ENCODE measurements around the gene SH2D4B. TPM values are rescaled to one million over a fixed set of nuclear protein-coding genes. Genes with fewer than 3 reads are reported as not detected.

SH2D4B gene
- total and polyA plus RNA-seq, 2 donors (not counting 3 experiments of a cell fraction or from before 2014, with no cell fraction given): not detected

DNA sequence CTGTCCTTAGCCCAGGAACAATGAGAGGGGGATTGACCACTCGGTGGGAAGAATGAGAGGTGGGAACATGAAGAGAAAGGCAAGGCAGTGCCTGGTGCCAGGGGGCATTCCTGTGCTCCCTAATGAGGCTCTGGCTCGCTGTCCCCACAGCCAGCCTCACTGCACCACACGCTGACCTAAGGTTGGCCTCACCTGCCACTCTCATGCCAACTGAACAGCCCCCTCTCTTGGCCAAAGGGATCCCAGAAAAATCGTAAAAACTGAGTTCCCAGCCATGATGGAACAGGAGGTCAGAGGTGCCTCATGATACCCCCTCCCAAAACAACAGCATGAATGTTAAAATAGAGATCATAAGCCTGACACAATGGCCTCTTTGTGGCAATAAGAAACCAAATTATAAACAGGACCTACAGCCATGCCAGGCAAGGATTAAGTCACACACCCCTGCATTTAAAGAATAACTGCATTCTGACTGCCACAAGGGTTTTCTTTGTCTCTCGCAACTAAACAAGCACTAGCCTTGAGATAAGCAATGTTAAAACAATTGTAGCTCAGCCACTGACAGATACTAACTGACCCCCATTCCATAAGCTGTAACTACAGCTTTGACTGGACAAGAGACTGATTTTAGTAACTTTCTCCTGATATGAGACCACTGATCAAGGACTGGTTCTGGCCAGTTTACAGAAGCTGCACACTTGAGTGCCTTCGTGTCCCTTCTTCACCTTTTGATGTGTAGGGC lies 149.2 kb downstream of the SH2D4B start:
- no peak overlapping the region for H3K9ac ChIP-seq (replicated peaks; ENCODE audit: extremely low read depth, insufficient read depth, low read length)
- POLR2A ChIA-PET: interaction anchor here (0.7 kb wide), 1 partner anchor 220 kb away, joined by 7 read pairs; no protein-coding TSS in a partner anchor
- H3K36me3 ChIP-seq (ENCODE audit: control insufficient read depth in 2 of 2, extremely low read depth in 1 of 2, insufficient read depth in 2 of 2, low read length in 2 of 2): no peaks in the 10 kb centered on the region
- no peaks in the 10 kb centered on the region for H4K20me1 ChIP-seq (replicated peaks; ENCODE audit: control insufficient read depth, extremely low read depth, insufficient read depth, low read length)
- H3K4me3 ChIP-seq (replicated peaks in 1 of 3; ENCODE audit: insufficient read depth in 1 of 3, low read depth in 1 of 3, low read length in 3 of 3): no peak overlapping the region
- no peak for FAIRE-seq
- dilution Hi-C loops (cut with MboI; ENCODE audit: extremely low pct_ligation_motif_present, low sequenced_read_pairs) (no loop called here), intact Hi-C loops (cut with micrococcal nuclease) (no loop called here)
- TF ChIP-seq FOS (IDR thresholded peaks at IDR 0.05; ENCODE audit: borderline replicate concordance, insufficient read depth, low read length): no peak
- TF ChIP-seq, protein P1, sequence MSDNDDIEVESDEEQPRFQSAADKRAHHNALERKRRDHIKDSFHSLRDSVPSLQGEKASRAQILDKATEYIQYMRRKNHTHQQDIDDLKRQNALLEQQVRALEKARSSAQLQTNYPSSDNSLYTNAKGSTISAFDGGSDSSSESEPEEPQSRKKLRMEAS (IDR thresholded peaks at IDR 0.05; ENCODE audit: insufficient read depth, insufficient read length): no peak
- BruUV-seq (replicated peaks): no TSS peak
- H3K4me1 ChIP-seq (ENCODE audit: control insufficient read depth, extremely low read depth, insufficient read depth, low read length): no peaks in the 10 kb centered on the region
- no peak overlapping the region for H3K27ac ChIP-seq (ENCODE audit: insufficient read depth, low read depth, low read length)
- CTCF ChIA-PET: interaction anchor here (2.0 to 6.6 kb wide), 2 partner anchors 13 to 24 kb away, joined by 6 to 26 read pairs; no protein-coding TSS in a partner anchor
- H3K79me2 ChIP-seq (ENCODE audit: control insufficient read depth, insufficient read depth, low read length): no peaks in the 10 kb centered on the region
- H3K9me1 ChIP-seq (replicated peaks; ENCODE audit: control insufficient read depth, extremely low read depth, insufficient read depth, low read length): no peaks in the 10 kb centered on the region
- peaks cover 0 to 1% of the 10 kb centered on the region in 2 experiments for H3K27me3 ChIP-seq (ENCODE audit: control insufficient read depth in 2 of 2, insufficient read depth in 2 of 2, low read length in 2 of 2)
- DNase-seq (ENCODE audit: low read depth, low spot score): no peak
- H3K4me2 ChIP-seq (ENCODE audit: insufficient read depth, low read length): no peak overlapping the region
- no peaks in the 10 kb centered on the region for H3K9me3 ChIP-seq (replicated peaks; ENCODE audit: control insufficient read depth, insufficient read depth, low read length)
- H2AFZ ChIP-seq (ENCODE audit: low read depth, low read length): no peak overlapping the region

DNA sequence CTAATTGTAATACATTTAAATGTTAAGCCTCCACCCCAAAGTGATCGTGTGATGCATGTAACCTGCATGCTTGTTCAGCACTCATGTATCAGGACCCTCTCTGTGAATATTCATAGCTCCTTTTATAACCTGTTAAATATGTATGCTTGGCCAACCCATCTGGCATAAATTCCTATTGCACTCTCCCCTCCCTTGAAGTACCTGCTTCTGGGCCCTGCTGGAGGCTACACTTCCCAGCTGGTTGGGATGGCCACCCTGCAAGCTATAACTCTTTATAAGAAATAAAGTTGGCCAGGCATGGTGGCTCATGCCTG lies 149.7 kb downstream of the SH2D4B start:
- Histone ChIP-seq H3K4me3 (replicated peaks in 1 of 3; ENCODE audit: insufficient read depth in 1 of 3, low read depth in 1 of 3, low read length in 3 of 3) (no peak overlapping the region), H2AFZ (ENCODE audit: low read depth, low read length) (no peak overlapping the region), H3K79me2 (ENCODE audit: control insufficient read depth, insufficient read depth, low read length) (no peaks in the 10 kb centered on the region), H3K27me3 (ENCODE audit: control insufficient read depth in 2 of 2, insufficient read depth in 2 of 2, low read length in 2 of 2) (peaks cover 0 to 2% of the 10 kb centered on the region in 2 experiments), H3K9me3 (replicated peaks; ENCODE audit: control insufficient read depth, insufficient read depth, low read length) (no peaks in the 10 kb centered on the region), H3K9ac (replicated peaks; ENCODE audit: extremely low read depth, insufficient read depth, low read length) (no peak overlapping the region), H3K9me1 (replicated peaks; ENCODE audit: control insufficient read depth, extremely low read depth, insufficient read depth, low read length) (no peaks in the 10 kb centered on the region), H3K27ac (ENCODE audit: insufficient read depth, low read depth, low read length) (no peak overlapping the region), H3K36me3 (ENCODE audit: control insufficient read depth in 2 of 2, extremely low read depth in 1 of 2, insufficient read depth in 2 of 2, low read length in 2 of 2) (no peaks in the 10 kb centered on the region), H4K20me1 (replicated peaks; ENCODE audit: control insufficient read depth, extremely low read depth, insufficient read depth, low read length) (no peaks in the 10 kb centered on the region), H3K4me1 (ENCODE audit: control insufficient read depth, extremely low read depth, insufficient read depth, low read length) (no peaks in the 10 kb centered on the region), H3K4me2 (ENCODE audit: insufficient read depth, low read length) (no peak overlapping the region)
- no TSS peak for BruUV-seq (replicated peaks)
- no peak for DNase-seq (ENCODE audit: low read depth, low spot score)
- no peak for FAIRE-seq
- dilution Hi-C loops (cut with MboI; ENCODE audit: extremely low pct_ligation_motif_present, low sequenced_read_pairs) (no loop called here), intact Hi-C loops (cut with micrococcal nuclease) (no loop called here)
- TF ChIP-seq MYC (IDR thresholded peaks at IDR 0.05; ENCODE audit: low read depth, low read length): no peak
- no peak for TF ChIP-seq FOS (IDR thresholded peaks at IDR 0.05; ENCODE audit: borderline replicate concordance, insufficient read depth, low read length)
- TF ChIP-seq, protein P2, sequence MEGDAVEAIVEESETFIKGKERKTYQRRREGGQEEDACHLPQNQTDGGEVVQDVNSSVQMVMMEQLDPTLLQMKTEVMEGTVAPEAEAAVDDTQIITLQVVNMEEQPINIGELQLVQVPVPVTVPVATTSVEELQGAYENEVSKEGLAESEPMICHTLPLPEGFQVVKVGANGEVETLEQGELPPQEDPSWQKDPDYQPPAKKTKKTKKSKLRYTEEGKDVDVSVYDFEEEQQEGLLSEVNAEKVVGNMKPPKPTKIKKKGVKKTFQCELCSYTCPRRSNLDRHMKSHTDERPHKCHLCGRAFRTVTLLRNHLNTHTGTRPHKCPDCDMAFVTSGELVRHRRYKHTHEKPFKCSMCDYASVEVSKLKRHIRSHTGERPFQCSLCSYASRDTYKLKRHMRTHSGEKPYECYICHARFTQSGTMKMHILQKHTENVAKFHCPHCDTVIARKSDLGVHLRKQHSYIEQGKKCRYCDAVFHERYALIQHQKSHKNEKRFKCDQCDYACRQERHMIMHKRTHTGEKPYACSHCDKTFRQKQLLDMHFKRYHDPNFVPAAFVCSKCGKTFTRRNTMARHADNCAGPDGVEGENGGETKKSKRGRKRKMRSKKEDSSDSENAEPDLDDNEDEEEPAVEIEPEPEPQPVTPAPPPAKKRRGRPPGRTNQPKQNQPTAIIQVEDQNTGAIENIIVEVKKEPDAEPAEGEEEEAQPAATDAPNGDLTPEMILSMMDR (IDR thresholded peaks at IDR 0.05; ENCODE audit: extremely low read depth in 1 of 2, insufficient read depth in 1 of 2, low read depth in 1 of 2, low read length in 2 of 2): no peak
- TF ChIP-seq GATA2 (IDR thresholded peaks at IDR 0.05; ENCODE audit: insufficient read depth, insufficient read length, low read depth, low read length): no peak
- TF ChIP-seq, protein P1 (IDR thresholded peaks at IDR 0.05; ENCODE audit: insufficient read depth, insufficient read length): no peak
- no peak for TF ChIP-seq EZH2 (IDR thresholded peaks at IDR 0.05; ENCODE audit: borderline replicate concordance, low read depth, low read length, severe bottlenecking)
- TF ChIP-seq POLR2AphosphoS5 (IDR thresholded peaks at IDR 0.05; ENCODE audit: insufficient read depth, low read depth, low read length): no peak
- no peak for TF ChIP-seq POLR2A (IDR thresholded peaks at IDR 0.05; ENCODE audit: low read depth, low read length)
- no peak for TF ChIP-seq JUN (IDR thresholded peaks at IDR 0.05; ENCODE audit: borderline replicate concordance, insufficient read depth, insufficient read length, low read depth)
- ChIA-PET POLR2A (interaction anchor here (0.7 kb wide), 1 partner anchor 220 kb away, joined by 7 read pairs; no protein-coding TSS in a partner anchor), CTCF (interaction anchor here (2.0 to 6.6 kb wide), 2 partner anchors 12 to 25 kb away, joined by 6 to 26 read pairs; no protein-coding TSS in a partner anchor)

Measured in endothelial cell of umbilical vein (primary cell).